HepG2 (cell line): ENCODE data around the gene ZNF581. TPM values are rescaled to one million over a fixed set of nuclear protein-coding genes. Genes with fewer than 3 reads are reported as not detected.

Experiments used
- CCDC6 ChIP-seq: sonication (generic); formaldehyde crosslinking; IDR thresholded peaks from 2 replicates; pipeline ENCODE4 v1.8.1; 2022; ENCODE audit warnings: mild to moderate bottlenecking, missing genetic modification reagents, moderate library complexity
- CENPX ChIP-seq: sonication (generic); formaldehyde crosslinking; IDR thresholded peaks from 2 replicates; pipeline ENCODE4 v1.9.0; 2021; ENCODE audit warnings: mild to moderate bottlenecking, missing genetic modification reagents, moderate library complexity
- EED ChIP-seq: sonication (generic); formaldehyde crosslinking; IDR thresholded peaks from 2 replicates; pipeline ENCODE4 v1.5.0; 2020; ENCODE audit warnings: mild to moderate bottlenecking, missing genetic modification reagents
- HNF1B ChIP-seq: sonication (generic); formaldehyde crosslinking; IDR thresholded peaks from 2 replicates; pipeline ENCODE4 v1.5.1; 2020; ENCODE audit warnings: mild to moderate bottlenecking, moderate library complexity, missing genetic modification reagents
- HOXA5 ChIP-seq: sonication (generic); formaldehyde crosslinking; IDR thresholded peaks from 2 replicates; pipeline ENCODE4 v1.4.0; 2020; ENCODE audit warnings: missing genetic modification reagents
- IKZF4 ChIP-seq: sonication (generic); formaldehyde crosslinking; IDR thresholded peaks from 2 replicates; pipeline ENCODE4 v1.5.1; 2020; ENCODE audit warnings: borderline replicate concordance, mild to moderate bottlenecking, low read depth, missing genetic modification reagents; ENCODE audit errors: not compliant biosample characterization
- MAZ ChIP-seq, 2 experiments: sonication (generic) in 1 of 2; formaldehyde crosslinking in 1 of 2; IDR thresholded peaks; 2 replicates each; pipeline versions ENCODE4 v1.5.0 to v1.6.1; 2012 to 2020; ENCODE audit warnings: low read depth in 2 of 2, mild to moderate bottlenecking in 2 of 2, borderline replicate concordance in 1 of 2, improper control_type of control experiment in 1 of 2, low read length in 1 of 2, missing genetic modification reagents in 1 of 2, moderate library complexity in 1 of 2
- MED13 ChIP-seq: sonication (generic); formaldehyde crosslinking; IDR thresholded peaks from 2 replicates; pipeline ENCODE4 v1.5.0; 2020; ENCODE audit warnings: missing genetic modification reagents
- MED8 ChIP-seq: sonication (generic); formaldehyde crosslinking; IDR thresholded peaks from 2 replicates; pipeline ENCODE4 v1.8.1; 2023; ENCODE audit warnings: mild to moderate bottlenecking, missing genetic modification reagents; ENCODE audit not compliant: insufficient replicate concordance
- MEIS1 ChIP-seq: sonication (generic); formaldehyde crosslinking; IDR thresholded peaks from 2 replicates; pipeline ENCODE4 v1.9.0; 2021; ENCODE audit warnings: mild to moderate bottlenecking, missing genetic modification reagents, moderate library complexity, borderline replicate concordance
- NFE2L2 ChIP-seq: fragments of 150-350 bp; IDR thresholded peaks from 2 replicates; pipeline ENCODE4 v1.6.1; 2014; ENCODE audit warnings: low read length
- NPAS2 ChIP-seq: sonication (generic); formaldehyde crosslinking; IDR thresholded peaks from 2 replicates; pipeline ENCODE4 v1.8.0; 2022; ENCODE audit warnings: mild to moderate bottlenecking, missing genetic modification reagents, borderline replicate concordance
- RFX5 ChIP-seq: IDR thresholded peaks from 2 replicates; pipeline ENCODE4 v1.6.1; 2011; ENCODE audit warnings: low read depth, low read length, improper control_type of control experiment
- THYN1 ChIP-seq: sonication (generic); formaldehyde crosslinking; IDR thresholded peaks from 2 replicates; pipeline ENCODE4 v1.8.1; 2023; ENCODE audit warnings: low read depth, mild to moderate bottlenecking, moderate library complexity, missing genetic modification reagents, borderline replicate concordance
- TIGD3 ChIP-seq: sonication (generic); formaldehyde crosslinking; IDR thresholded peaks from 2 replicates; pipeline ENCODE4 v1.5.1; 2020; ENCODE audit warnings: mild to moderate bottlenecking, missing genetic modification reagents, borderline replicate concordance
- ZFX ChIP-seq: sonication (generic); formaldehyde crosslinking; IDR thresholded peaks from 2 replicates; pipeline ENCODE4 v1.4.0; 2020; ENCODE audit warnings: mild to moderate bottlenecking, low read depth, missing genetic modification reagents, moderate library complexity
- ZNF24 ChIP-seq: fragments of 450-650 bp; IDR thresholded peaks from 2 replicates; pipeline ENCODE4 v1.6.1; 2017; ENCODE audit warnings: antibody characterized with exemption, mild to moderate bottlenecking
- ZNF282 ChIP-seq: fragments of 450-650 bp; IDR thresholded peaks from 2 replicates; pipeline ENCODE4 v1.6.1; 2018; ENCODE audit not compliant: partially characterized antibody
- ZNF296 ChIP-seq: sonication (generic); formaldehyde crosslinking; conservative IDR thresholded peaks from 2 replicates; pipeline ENCODE4 v1.5.0; 2020; ENCODE audit warnings: mild to moderate bottlenecking, missing genetic modification reagents
- ZNF329 ChIP-seq: sonication (generic); formaldehyde crosslinking; IDR thresholded peaks from 2 replicates; pipeline ENCODE4 v1.9.0; 2021; ENCODE audit warnings: low read depth, mild to moderate bottlenecking, missing genetic modification reagents
- ZNF572 ChIP-seq: sonication (generic); formaldehyde crosslinking; IDR thresholded peaks from 2 replicates; pipeline ENCODE4 v1.5.1; 2020; ENCODE audit warnings: mild to moderate bottlenecking, missing genetic modification reagents
- ZNF678 ChIP-seq: sonication (generic); formaldehyde crosslinking; IDR thresholded peaks from 2 replicates; pipeline ENCODE4 v1.4.0; 2020; ENCODE audit warnings: mild to moderate bottlenecking, missing genetic modification reagents
- ZNF737 ChIP-seq: sonication (generic); formaldehyde crosslinking; IDR thresholded peaks from 2 replicates; pipeline ENCODE4 v1.5.0; 2020; ENCODE audit warnings: missing genetic modification reagents, mild to moderate bottlenecking, borderline replicate concordance
- ZNF740 ChIP-seq: sonication (generic); formaldehyde crosslinking; IDR thresholded peaks from 2 replicates; pipeline ENCODE4 v1.4.0; 2020; ENCODE audit warnings: missing genetic modification reagents
- polyA plus RNA-seq, 8 experiments: library from polyadenylated mRNA; depleted of rRNA in 3 of 8; stranded (reverse) in 7 of 8; unstranded in 1 of 8; fragments of >200 nt; fragmentation: Illumina TruSeq in 4 of 8; extraction: Trizol in 4 of 8; gene quantifications; 2 replicates each; pipeline versions ENCODE4 v1.2.1 to v1.2.3, GENCODE V29; 2011 to 2016; ENCODE audit warnings: low read depth in 4 of 8, missing spikeins in 1 of 8, mixed read lengths in 1 of 8; ENCODE audit not compliant: insufficient read depth in 1 of 8
- total RNA-seq, 5 experiments: library from RNA; depleted of rRNA; stranded (reverse); fragments of >200 nt; fragmentation: Illumina TruSeq; extraction: Trizol; gene quantifications; 2 replicates each; pipeline ENCODE4 v1.2.3, GENCODE V29; 2016; ENCODE audit warnings: low read depth in 1 of 5
- TF ChIP-seq, protein P1 (sequence below): sonication (generic); formaldehyde crosslinking; IDR thresholded peaks from 2 replicates; pipeline ENCODE4 v1.5.0; 2020; ENCODE audit warnings: missing genetic modification reagents

The ZNF581 gene
- total and polyA plus RNA-seq, 2 of the 13 experiments (the other 11 are each of a cell fraction or from before 2014, with no cell fraction given) = 19.6 to 49.5 TPM

GRCh38 chr19:55605207-55605636, 38.2 kb upstream of the ZNF581 start (continued):
- TF ChIP-seq, protein P1, sequence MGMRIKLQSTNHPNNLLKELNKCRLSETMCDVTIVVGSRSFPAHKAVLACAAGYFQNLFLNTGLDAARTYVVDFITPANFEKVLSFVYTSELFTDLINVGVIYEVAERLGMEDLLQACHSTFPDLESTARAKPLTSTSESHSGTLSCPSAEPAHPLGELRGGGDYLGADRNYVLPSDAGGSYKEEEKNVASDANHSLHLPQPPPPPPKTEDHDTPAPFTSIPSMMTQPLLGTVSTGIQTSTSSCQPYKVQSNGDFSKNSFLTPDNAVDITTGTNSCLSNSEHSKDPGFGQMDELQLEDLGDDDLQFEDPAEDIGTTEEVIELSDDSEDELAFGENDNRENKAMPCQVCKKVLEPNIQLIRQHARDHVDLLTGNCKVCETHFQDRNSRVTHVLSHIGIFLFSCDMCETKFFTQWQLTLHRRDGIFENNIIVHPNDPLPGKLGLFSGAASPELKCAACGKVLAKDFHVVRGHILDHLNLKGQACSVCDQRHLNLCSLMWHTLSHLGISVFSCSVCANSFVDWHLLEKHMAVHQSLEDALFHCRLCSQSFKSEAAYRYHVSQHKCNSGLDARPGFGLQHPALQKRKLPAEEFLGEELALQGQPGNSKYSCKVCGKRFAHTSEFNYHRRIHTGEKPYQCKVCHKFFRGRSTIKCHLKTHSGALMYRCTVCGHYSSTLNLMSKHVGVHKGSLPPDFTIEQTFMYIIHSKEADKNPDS (CRISPR knock-in tag) = no peak
- TF ChIP-seq TIGD3 (CRISPR knock-in tag) (no peak), RFX5 (no peak), CCDC6 (CRISPR knock-in tag) (no peak), ZNF737 (CRISPR knock-in tag) (no peak), MED8 (CRISPR knock-in tag) (no peak), ZNF282 (no peak), IKZF4 (CRISPR knock-in tag) (no peak), HOXA5 (CRISPR knock-in tag) (no peak), ZNF329 (CRISPR knock-in tag) (0 out of 2 replicates have a peak, but pooled peaks have one; percentile 26), ZNF678 (CRISPR knock-in tag) (no peak), ZNF572 (CRISPR knock-in tag) (no peak), HNF1B (CRISPR knock-in tag) (no peak), ZNF24 (no peak), NPAS2 (CRISPR knock-in tag) (no peak), MAZ (IDR thresholded peaks at IDR 0.05; ENCODE audit: borderline replicate concordance, low read depth, low read length) (peak; percentile 7; the same call in 1 of the 2 replicates), MAZ (CRISPR knock-in tag; IDR thresholded peaks at IDR 0.05; ENCODE audit: low read depth) (peak; percentile 33; the same call in 1 of the 2 replicates), MED13 (CRISPR knock-in tag) (no peak), CENPX (no peak), NFE2L2 (no peak), MEIS1 (CRISPR knock-in tag) (no peak), ZFX (CRISPR knock-in tag) (no peak), EED (CRISPR knock-in tag) (no peak), ZNF296 (CRISPR knock-in tag) (no peak), THYN1 (CRISPR knock-in tag) (no peak), ZNF740 (no peak)
